Neural cell (in vitro differentiated cells): Measurements from ENCODE around the gene APP.

Experiments
- EP300 ChIP-seq: fragments of 450-650 bp; conservative IDR thresholded peaks from 2 replicates; pipeline ENCODE4 v1.6.1; 2014; ENCODE audit warnings: antibody characterized with exemption, mild to moderate bottlenecking, moderate library complexity; ENCODE audit not compliant: poor library complexity, severe bottlenecking
- MXI1 ChIP-seq: fragments of 450-650 bp; conservative IDR thresholded peaks from 2 replicates; pipeline ENCODE4 v1.6.1; 2014; ENCODE audit warnings: antibody characterized with exemption, mild to moderate bottlenecking; ENCODE audit not compliant: poor library complexity, severe bottlenecking
- POLR2AphosphoS5 ChIP-seq: IDR thresholded peaks from 2 replicates; pipeline ENCODE4 v1.6.1; 2012
- RAD21 ChIP-seq: fragments of 450-650 bp; conservative IDR thresholded peaks from 2 replicates; pipeline ENCODE4 v1.6.1; 2014; ENCODE audit warnings: antibody characterized with exemption, mild to moderate bottlenecking, moderate library complexity
- SMC3 ChIP-seq: fragments of 450-650 bp; conservative IDR thresholded peaks from 2 replicates; pipeline ENCODE4 v1.6.1; 2014; ENCODE audit warnings: antibody characterized with exemption, mild to moderate bottlenecking, moderate library complexity; ENCODE audit not compliant: poor library complexity
- TAF1 ChIP-seq: IDR thresholded peaks from 2 replicates; pipeline ENCODE4 v1.6.1; 2012; ENCODE audit warnings: low read depth
- TF ChIP-seq, protein P1 (sequence below): fragments of 450-650 bp; IDR thresholded peaks from 2 replicates; pipeline ENCODE4 v1.5.1; 2014; ENCODE audit warnings: antibody characterized with exemption, mild to moderate bottlenecking, moderate library complexity; ENCODE audit not compliant: poor library complexity, severe bottlenecking
- TF ChIP-seq, protein P2 (sequence below): IDR thresholded peaks from 2 replicates; pipeline ENCODE4 v1.6.1; 2012; ENCODE audit warnings: borderline replicate concordance

DNA sequence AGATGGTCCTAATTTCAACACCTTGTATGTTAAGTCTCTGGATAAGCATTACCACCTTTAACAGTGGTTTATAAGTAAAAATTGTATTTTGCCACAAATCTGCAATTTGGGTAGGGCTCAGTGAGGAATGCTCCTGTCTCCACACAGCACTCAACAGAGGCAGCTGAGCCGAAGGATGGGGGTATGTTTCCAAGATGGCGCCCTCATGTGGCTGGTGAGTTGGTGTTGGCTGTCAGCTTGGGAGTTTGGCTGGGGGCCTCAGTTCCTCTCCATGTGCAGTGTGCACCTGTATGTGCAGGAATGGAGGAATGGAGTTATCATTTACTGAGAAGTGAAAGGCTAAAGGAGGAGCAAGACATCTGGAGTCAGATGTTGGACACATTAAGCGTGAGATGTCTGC is 299.0 kb downstream of the APP start:
- TF ChIP-seq, protein P1, sequence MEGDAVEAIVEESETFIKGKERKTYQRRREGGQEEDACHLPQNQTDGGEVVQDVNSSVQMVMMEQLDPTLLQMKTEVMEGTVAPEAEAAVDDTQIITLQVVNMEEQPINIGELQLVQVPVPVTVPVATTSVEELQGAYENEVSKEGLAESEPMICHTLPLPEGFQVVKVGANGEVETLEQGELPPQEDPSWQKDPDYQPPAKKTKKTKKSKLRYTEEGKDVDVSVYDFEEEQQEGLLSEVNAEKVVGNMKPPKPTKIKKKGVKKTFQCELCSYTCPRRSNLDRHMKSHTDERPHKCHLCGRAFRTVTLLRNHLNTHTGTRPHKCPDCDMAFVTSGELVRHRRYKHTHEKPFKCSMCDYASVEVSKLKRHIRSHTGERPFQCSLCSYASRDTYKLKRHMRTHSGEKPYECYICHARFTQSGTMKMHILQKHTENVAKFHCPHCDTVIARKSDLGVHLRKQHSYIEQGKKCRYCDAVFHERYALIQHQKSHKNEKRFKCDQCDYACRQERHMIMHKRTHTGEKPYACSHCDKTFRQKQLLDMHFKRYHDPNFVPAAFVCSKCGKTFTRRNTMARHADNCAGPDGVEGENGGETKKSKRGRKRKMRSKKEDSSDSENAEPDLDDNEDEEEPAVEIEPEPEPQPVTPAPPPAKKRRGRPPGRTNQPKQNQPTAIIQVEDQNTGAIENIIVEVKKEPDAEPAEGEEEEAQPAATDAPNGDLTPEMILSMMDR, result no peak
- TF ChIP-seq POLR2AphosphoS5 (no peak), SMC3 (no peak), TAF1 (no peak), RAD21 (no peak), MXI1 (no peak), EP300 (no peak)
- TF ChIP-seq, protein P2, sequence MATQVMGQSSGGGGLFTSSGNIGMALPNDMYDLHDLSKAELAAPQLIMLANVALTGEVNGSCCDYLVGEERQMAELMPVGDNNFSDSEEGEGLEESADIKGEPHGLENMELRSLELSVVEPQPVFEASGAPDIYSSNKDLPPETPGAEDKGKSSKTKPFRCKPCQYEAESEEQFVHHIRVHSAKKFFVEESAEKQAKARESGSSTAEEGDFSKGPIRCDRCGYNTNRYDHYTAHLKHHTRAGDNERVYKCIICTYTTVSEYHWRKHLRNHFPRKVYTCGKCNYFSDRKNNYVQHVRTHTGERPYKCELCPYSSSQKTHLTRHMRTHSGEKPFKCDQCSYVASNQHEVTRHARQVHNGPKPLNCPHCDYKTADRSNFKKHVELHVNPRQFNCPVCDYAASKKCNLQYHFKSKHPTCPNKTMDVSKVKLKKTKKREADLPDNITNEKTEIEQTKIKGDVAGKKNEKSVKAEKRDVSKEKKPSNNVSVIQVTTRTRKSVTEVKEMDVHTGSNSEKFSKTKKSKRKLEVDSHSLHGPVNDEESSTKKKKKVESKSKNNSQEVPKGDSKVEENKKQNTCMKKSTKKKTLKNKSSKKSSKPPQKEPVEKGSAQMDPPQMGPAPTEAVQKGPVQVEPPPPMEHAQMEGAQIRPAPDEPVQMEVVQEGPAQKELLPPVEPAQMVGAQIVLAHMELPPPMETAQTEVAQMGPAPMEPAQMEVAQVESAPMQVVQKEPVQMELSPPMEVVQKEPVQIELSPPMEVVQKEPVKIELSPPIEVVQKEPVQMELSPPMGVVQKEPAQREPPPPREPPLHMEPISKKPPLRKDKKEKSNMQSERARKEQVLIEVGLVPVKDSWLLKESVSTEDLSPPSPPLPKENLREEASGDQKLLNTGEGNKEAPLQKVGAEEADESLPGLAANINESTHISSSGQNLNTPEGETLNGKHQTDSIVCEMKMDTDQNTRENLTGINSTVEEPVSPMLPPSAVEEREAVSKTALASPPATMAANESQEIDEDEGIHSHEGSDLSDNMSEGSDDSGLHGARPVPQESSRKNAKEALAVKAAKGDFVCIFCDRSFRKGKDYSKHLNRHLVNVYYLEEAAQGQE, result no peak
